Embryonic facial prominence (tissue), 1 donor: ENCODE data around the gene GLIPR2.
"Not testable (repeated sequence)": the region's sequence is repeated elsewhere in the genome, so short reads cannot be mapped to it uniquely, and the experiment has no call there.

Experiments used
- DNase-seq: peaks from one replicate; pipeline ENCODE4 v3.0.0-alpha.2; 2016; ENCODE audit errors: extremely low spot score

Gene GLIPR2

GRCh38 chr9:36136272-36136893 is at the start of gene GLIPR2:
GLIPR2 (plus strand) TSS chr9:36136733; CDS start chr9:36136779, 46 bp downstream.
- DNase-seq: no peak

GRCh38 chr9:36087054-36087453 is 49.5 kb upstream of the GLIPR2 start:
- not testable (repeated sequence) for DNase-seq

- DNase-seq: no peak
These were observed 48.5 kb upstream of the GLIPR2 start for GRCh38 chr9:36088020-36088419.

DNA sequence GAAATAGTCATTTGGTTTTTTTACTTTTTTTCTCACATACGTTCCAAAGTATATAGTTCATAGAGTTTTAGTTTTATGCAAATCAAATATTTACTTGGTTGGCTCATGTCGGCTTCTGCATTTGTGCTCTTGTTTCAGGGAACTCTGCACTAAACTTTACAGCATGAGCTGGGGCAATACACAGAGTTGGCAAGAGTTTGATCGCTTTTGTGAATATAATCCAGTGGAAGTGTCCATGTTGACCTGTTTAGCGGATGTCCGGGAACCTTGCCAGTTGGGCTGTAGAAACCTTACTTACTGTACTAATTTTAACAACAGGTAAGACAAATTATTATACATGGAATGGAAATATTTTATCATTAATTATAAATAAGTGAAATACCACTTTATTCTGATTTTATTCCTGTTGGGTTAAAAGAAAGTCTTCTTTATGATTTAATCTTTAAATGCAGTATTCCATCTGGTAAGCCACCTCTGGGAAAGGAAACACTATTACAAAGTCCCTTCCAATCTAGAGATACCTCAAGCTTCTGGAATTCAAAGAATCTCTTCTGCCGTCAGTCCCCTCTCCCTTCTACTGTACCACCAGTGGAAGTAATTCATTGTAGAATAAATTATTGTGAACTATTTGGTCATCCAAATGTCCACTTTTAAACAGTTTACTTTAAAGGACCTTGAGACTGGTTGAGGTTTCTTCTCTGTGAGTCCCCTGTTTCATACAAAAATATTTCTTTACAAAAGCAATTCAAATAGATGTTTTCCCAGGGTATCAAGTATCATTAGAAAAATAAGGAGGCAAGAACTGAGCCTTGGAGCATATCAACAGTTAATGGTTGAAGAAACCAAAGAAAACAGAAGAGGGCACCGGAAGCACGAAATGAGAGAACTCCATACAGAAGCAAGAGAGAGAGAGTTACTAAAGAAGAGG is 45.2 kb upstream of the GLIPR2 start:
- DNase-seq: no peak

DNA sequence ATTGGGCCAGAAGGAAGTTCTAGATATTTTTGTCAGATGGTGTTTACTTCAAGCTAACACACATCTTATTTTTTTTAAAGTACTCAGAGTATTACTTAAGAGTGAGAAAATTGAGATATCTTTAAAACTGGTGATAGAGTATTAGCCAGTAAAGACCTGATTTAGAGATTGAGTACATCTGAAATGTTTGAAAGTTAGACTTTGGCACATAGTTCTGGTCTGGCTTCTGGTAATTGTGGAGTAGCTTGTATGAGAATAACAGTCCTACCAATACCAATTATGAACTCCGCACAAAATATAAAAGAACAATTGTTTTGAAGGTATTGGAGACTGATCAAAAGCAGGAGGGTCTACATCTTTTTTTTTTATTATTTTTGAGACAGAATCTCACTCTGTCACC is 44.5 kb upstream of the GLIPR2 start:
- DNase-seq: no peak

DNA sequence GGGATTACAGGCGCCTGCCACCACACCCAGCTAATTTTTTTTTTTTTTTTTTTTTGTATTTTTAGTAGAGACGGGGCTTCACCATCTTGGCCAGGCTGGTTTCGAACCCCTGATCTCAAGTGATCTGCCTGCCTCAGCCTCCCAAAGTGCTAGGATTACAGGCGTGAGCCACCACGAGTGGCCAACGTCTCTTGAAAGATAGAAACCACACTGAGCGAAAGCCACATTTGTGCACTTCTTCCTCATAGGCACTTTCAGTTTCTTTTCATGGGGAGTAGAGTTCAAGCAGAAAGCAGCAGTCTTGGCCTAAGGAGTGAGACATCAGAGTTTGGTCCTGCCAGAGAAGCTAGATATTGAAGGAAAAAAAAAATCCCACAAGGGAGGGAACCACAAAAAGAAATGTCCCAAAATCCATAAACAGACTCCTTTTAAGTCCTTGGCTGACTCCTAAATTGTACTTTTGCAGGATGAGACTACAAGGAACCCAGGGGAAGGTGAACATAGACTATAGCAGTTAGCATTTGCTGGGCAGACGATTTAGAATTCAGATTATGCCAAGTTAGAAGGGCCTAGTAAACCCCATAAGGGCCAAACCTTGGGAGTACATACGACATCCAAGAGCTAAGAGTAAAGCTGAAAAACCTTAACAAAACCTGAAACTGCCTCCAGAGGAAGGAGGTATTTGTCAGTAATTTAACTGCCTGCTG is 43.9 kb upstream of the GLIPR2 start:
- no peak for DNase-seq

DNA sequence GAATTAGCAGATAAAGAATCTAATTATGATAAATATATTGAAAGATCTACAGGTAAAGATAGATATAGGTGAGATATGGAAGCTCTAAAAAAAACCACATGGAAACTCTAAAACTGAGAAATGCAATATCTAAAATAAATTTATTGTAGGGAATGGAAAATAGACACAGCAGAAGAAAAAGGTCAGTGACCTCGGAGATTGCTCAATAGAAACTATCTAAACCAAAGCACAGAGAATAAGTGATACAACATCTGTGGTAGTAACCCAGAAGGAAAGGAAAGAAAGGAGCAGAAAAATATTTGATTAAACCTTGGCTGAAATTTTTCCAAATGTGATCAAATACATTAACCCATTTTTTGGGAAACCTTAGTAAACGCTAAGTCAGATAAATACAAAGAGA is 43.1 kb upstream of the GLIPR2 start:
- no peak for DNase-seq

DNA sequence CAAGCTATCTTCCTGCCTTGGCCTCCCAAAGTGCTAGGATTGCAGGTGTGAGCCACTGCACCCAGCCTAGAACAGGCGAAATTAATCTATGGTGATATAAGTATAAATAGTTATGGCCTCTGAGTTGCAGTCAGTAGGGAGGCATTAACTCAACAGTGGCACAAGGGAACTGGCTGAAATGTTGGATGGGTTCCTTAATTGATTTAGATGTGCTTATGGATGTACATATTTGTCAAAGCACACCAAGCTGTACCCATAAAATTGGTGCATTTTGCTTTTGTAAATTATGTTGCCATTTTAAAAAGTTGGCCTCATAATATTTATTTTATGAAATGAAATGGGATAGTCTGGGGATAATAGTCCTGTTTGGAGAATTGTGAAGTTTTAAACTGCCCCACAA is 36.8 kb upstream of the GLIPR2 start:
- no peak for DNase-seq

- no peak for DNase-seq
These were observed 36.0 kb upstream of the GLIPR2 start for GRCh38 chr9:36100532-36100931.

DNA sequence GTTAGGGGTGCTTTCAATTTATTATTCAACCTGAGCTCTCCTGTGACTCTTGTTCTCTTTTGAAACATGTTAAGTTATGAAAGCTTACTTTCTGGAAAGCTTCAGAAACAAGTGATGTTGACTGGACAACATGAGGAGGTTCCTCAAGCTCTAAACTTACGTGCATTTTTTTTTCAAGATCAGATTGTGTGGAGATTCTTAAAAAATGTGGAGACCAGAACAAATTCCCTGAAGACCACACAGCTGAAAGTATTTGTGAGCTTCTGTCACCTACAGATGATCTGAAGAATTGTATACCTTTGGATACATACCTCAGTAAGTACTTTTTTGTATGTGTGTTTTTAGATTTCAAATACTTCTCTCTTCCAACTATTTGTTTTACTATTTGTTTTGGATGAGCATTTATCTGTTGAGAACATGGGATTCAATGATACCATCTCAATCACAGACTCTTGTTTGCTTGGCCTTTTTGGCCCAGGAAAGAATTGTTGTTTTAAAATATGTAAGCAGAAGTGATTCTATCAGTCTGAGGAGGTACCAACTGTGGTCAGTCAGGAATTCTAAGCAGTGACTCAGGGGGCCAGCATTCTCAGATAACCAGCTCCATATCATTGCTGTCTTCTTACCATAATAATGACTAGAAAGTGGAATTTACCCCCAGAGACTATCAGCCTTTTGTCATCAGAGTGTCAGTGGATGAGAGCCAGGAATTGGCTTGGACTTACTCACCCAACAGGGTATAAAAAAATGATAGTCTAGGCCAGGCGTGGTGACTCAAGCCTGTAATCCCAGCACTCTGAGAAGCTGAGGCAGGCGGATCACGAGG is 34.4 kb upstream of the GLIPR2 start:
- DNase-seq: no peak

DNA sequence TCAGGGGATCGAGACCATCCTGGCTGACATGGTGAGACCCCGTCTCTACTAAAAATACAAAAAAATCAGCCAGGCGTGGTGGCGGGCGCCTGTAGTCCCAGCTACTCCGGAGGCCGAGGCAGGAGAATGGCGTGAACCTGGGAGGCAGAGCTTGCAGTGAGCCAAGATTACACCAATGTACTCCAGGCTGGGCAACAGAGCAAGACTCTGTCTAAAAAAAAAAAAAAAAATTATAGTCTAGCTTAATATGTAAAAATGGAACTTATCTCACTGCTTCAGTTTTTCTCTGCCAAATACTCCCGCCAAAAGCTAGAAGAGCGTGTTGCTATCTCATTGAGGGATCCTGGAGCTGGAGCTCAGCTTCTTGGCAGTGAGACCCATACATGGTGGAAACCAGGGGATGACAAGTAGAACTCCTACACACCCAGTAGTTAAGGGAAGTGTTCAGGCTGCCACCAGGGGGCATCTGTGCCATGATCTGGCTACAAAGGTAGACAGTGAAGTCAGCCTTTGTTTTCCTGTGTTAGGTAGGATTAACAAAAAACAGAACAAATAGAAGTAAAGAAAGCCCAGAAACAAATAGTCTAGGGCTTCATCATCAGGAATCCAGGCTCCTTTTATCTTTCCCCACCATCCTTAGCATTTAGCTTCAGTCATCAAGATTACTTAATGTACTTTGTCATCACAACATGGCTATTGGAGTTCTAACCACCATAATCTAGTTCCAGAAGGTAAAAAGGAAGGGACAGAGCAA is 33.6 kb upstream of the GLIPR2 start:
- peak; percentile 28 for DNase-seq

DNA sequence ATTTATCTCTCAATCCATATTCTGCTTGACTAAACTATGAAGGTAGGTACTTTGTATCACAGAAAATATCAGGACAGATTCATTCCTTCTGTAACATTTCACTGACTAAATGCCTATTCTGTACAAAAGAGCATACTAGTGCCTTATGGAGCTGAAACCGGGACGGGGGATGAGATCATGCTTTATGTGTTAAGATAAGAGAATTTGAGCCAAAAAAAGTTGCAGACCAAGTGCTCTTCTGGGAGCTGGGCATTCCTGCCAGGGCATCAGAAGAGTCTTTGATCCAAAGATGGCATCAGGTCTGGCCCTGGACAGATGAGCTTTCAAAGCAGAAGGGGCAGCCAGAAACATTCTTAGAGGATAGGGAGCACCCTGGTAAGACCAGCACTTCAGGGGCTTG is 27.5 kb upstream of the GLIPR2 start:
- no peak for DNase-seq

DNA sequence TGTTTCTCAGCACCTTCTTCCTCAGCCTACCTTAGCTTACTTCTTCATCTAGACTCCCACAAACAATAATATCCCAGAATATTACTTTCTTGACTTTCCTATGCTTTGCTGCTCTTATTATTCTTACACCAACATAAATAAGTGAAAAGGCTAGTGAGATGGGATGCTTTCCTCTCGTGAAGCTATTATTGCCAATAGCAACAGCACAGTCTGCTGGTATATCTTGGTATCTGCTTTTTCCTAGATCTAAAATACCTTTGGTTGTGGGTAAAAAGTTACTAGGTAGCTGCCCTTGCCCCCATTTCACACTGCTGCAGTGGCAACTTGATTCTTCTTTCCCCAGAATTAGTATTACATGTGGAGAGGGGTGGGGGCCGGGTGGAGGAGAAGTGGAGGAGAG is 26.1 kb upstream of the GLIPR2 start:
- DNase-seq: no peak

DNA sequence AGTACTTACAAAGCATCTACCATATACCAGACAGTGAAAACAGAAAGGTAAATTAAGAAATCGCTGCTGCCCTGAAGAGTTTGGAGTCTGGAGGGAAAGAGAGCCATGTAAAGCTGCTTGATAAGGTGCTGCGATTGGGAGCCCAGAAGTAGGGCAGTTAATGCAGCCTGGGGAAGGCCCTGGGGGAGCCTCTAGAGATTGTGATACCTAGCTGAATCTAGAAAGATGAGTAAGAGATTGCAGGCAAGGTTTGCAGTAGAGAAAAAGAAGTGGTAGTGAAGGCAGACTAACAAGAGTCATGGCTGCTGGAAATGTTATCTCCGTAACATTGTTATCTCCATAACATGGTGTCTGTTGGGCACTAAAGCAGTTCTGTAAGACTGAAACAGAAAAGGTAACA is 24.0 kb upstream of the GLIPR2 start:
- no peak for DNase-seq

- DNase-seq: no peak
These were observed 22.5 kb upstream of the GLIPR2 start for GRCh38 chr9:36113999-36114398.

GRCh38 chr9:36116593-36116992 is 19.9 kb upstream of the GLIPR2 start:
- DNase-seq: no peak

- no peak for DNase-seq
These were observed 18.3 kb upstream of the GLIPR2 start for GRCh38 chr9:36118201-36118600.

GRCh38 chr9:36118706-36119105 is 17.8 kb upstream of the GLIPR2 start:
- DNase-seq: no peak

GRCh38 chr9:36119476-36119875 is 17.1 kb upstream of the GLIPR2 start:
- DNase-seq: no peak

DNA sequence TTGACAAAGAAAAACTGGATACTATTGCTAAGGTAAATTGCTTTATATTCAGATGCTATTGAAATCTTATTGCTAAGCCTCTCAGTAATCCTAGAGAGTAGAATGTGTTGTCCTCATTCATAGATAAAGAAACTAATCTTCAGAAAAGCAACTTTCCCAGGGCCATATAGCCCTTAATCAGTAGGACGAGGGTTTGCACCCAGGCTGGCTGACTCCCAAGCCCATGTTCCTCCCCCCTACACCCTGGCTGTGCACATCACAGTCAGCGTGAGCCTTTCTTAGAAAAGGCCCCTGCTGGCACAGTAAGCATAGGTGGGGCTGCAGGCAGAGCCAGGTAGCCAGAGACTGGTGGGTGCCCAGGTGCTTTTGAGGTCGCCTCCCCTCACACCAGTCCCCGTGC is 15.8 kb upstream of the GLIPR2 start:
- DNase-seq: no peak

GRCh38 chr9:36121971-36122370 is 14.6 kb upstream of the GLIPR2 start:
- no peak for DNase-seq
